Liver (tissue), 9 donors: Measurements from ENCODE around the gene ARFGAP1. TPM values are rescaled to one million over a fixed set of nuclear protein-coding genes. Genes with fewer than 3 reads are reported as not detected.

Experiments used
- DNase-seq: peaks from one replicate; pipeline ENCODE4 v3.0.0-alpha.2; 2017; ENCODE audit warnings: low spot score
- H3K27ac ChIP-seq, 2 donors: one replicate each; pipeline ENCODE4 v1.7.0; 2013; ENCODE audit warnings: inconsistent platforms in 2 of 2, low read length in 2 of 2, control low read depth in 1 of 2, low read depth in 1 of 2, mild to moderate bottlenecking in 1 of 2
- H3K27me3 ChIP-seq, 4 donors: one replicate each; pipeline versions ENCODE4 v1.6.1 to v1.7.0; 2013; ENCODE audit warnings: low read length in 3 of 4, inconsistent platforms in 1 of 4, mild to moderate bottlenecking in 1 of 4, moderate library complexity in 1 of 4; ENCODE audit not compliant: control insufficient read depth in 4 of 4, insufficient read depth in 4 of 4
- H3K36me3 ChIP-seq, 4 donors: one replicate each; pipeline versions ENCODE4 v1.6.1 to v1.7.0; 2013; ENCODE audit warnings: low read length in 3 of 4, mild to moderate bottlenecking in 3 of 4, low read depth in 1 of 4, moderate library complexity in 1 of 4; ENCODE audit not compliant: control insufficient read depth in 4 of 4, insufficient read depth in 3 of 4
- H3K4me1 ChIP-seq, 4 donors: one replicate each; pipeline versions ENCODE4 v1.6.1 to v1.7.0; 2013; ENCODE audit warnings: low read length in 3 of 4, mild to moderate bottlenecking in 3 of 4, moderate library complexity in 1 of 4; ENCODE audit not compliant: control insufficient read depth in 4 of 4, insufficient read depth in 4 of 4
- H3K4me3 ChIP-seq, 3 donors: one replicate each; pipeline versions ENCODE4 v1.6.1 to v1.7.0; 2013; ENCODE audit warnings: low read length in 3 of 3, control low read depth in 1 of 3, low read depth in 1 of 3, mild to moderate bottlenecking in 1 of 3
- H3K9ac ChIP-seq, 2 donors: one replicate each; pipeline ENCODE4 v1.7.0; 2013; ENCODE audit warnings: low read length in 2 of 2, mild to moderate bottlenecking in 2 of 2, moderate library complexity in 2 of 2, control low read depth in 1 of 2, low read depth in 1 of 2
- H3K9me3 ChIP-seq, 4 donors: one replicate each; pipeline versions ENCODE4 v1.6.1 to v1.7.0; 2013; ENCODE audit warnings: low read length in 3 of 4; ENCODE audit not compliant: control insufficient read depth in 4 of 4
- ATF3 ChIP-seq: IDR thresholded peaks from 2 replicates; pipeline ENCODE4 v1.6.1; 2016; ENCODE audit warnings: antibody characterized with exemption
- EGR1 ChIP-seq, 2 donors: IDR thresholded peaks; 2 replicates each; pipeline ENCODE4 v1.6.1; 2016 to 2018; ENCODE audit warnings: antibody characterized with exemption in 2 of 2, low read depth in 2 of 2
- FOXA1 ChIP-seq: IDR thresholded peaks from 2 replicates; pipeline ENCODE4 v1.6.1; 2016; ENCODE audit warnings: antibody characterized with exemption
- FOXA2 ChIP-seq: IDR thresholded peaks from 2 replicates; pipeline ENCODE4 v1.6.1; 2016; ENCODE audit warnings: antibody characterized with exemption
- GABPA ChIP-seq, 2 donors: IDR thresholded peaks in 1 of 2; conservative IDR thresholded peaks in 1 of 2; 2 replicates each; pipeline ENCODE4 v1.6.1; 2016; ENCODE audit warnings: antibody characterized with exemption in 2 of 2, mild to moderate bottlenecking in 1 of 2, moderate library complexity in 1 of 2
- HNF4A ChIP-seq, 2 donors: conservative IDR thresholded peaks; 2 replicates each; pipeline ENCODE4 v1.6.1; 2016; ENCODE audit warnings: antibody characterized with exemption in 2 of 2, mild to moderate bottlenecking in 2 of 2
- HNF4G ChIP-seq: IDR thresholded peaks from 2 replicates; pipeline ENCODE4 v1.6.1; 2016; ENCODE audit warnings: antibody characterized with exemption
- JUND ChIP-seq, 2 donors: IDR thresholded peaks; 2 replicates each; pipeline ENCODE4 v1.6.1; 2016; ENCODE audit warnings: antibody characterized with exemption in 2 of 2
- NR2F2 ChIP-seq: IDR thresholded peaks from 2 replicates; pipeline ENCODE4 v1.6.1; 2016; ENCODE audit warnings: antibody characterized with exemption
- RAD21 ChIP-seq, 2 donors: IDR thresholded peaks; 2 replicates each; pipeline ENCODE4 v1.6.1; 2016; ENCODE audit warnings: antibody characterized with exemption in 2 of 2, mild to moderate bottlenecking in 2 of 2
- REST ChIP-seq: IDR thresholded peaks from 2 replicates; pipeline ENCODE4 v1.6.1; 2016; ENCODE audit warnings: antibody characterized with exemption, mild to moderate bottlenecking
- RXRA ChIP-seq, 2 donors: IDR thresholded peaks; 2 replicates each; pipeline ENCODE4 v1.6.1; 2017 to 2018; ENCODE audit warnings: antibody characterized with exemption in 2 of 2, mild to moderate bottlenecking in 1 of 2
- TAF1 ChIP-seq: conservative IDR thresholded peaks from 2 replicates; pipeline ENCODE4 v1.6.1; 2016; ENCODE audit warnings: antibody characterized with exemption, mild to moderate bottlenecking
- YY1 ChIP-seq: IDR thresholded peaks from 2 replicates; pipeline ENCODE4 v1.6.1; 2016; ENCODE audit warnings: antibody characterized with exemption, mild to moderate bottlenecking
- WGBS: extraction: QIAGEN DNeasy Blood & Tissue Kit; methylation state at CpG from one replicate; pipeline ENCODE4 v1.1.7; 2013; 5-methylcytosine and 5-hydroxymethylcytosine counted together
- polyA plus RNA-seq, 2 donors: library from polyadenylated mRNA; stranded (reverse) in 1 of 2; unstranded in 1 of 2; fragments of 200-250 nt in 1 of 2; fragments of >200 nt in 1 of 2; fragmentation: Nextera tagmentation in 1 of 2; extraction: Ambion mirVana in 1 of 2; gene quantifications; one replicate each; pipeline versions ENCODE4 v1.2.1 to v1.2.3, GENCODE V29; 2013 to 2015
- total RNA-seq, 2 donors: library from RNA; depleted of rRNA; stranded (reverse); fragments of >200 nt; gene quantifications; one replicate each; pipeline ENCODE4 v1.2.3, GENCODE V29; 2014
- TF ChIP-seq, protein P1 (sequence below): IDR thresholded peaks from 2 replicates; pipeline ENCODE4 v1.6.1; 2016; ENCODE audit warnings: antibody characterized with exemption
- TF ChIP-seq, protein P2 (sequence below): fragments of 150-350 bp; IDR thresholded peaks from 2 replicates; pipeline ENCODE4 v1.5.1; 2017; ENCODE audit warnings: improper control_type of control experiment, low read depth, low read length; ENCODE audit not compliant: missing input control
- TF ChIP-seq, protein P3 (sequence below): IDR thresholded peaks from 2 replicates; pipeline ENCODE4 v1.6.1; 2016; ENCODE audit warnings: antibody characterized with exemption
- donor health status: healthy.
- donor health status: healthy.
- donor health status: healthy.
- donor health status: healthy.
- donor health status: healthy.

ARFGAP1 gene
- total and polyA plus RNA-seq, 4 donors: 11.2 to 29.7 (median 21.8) TPM

DNA sequence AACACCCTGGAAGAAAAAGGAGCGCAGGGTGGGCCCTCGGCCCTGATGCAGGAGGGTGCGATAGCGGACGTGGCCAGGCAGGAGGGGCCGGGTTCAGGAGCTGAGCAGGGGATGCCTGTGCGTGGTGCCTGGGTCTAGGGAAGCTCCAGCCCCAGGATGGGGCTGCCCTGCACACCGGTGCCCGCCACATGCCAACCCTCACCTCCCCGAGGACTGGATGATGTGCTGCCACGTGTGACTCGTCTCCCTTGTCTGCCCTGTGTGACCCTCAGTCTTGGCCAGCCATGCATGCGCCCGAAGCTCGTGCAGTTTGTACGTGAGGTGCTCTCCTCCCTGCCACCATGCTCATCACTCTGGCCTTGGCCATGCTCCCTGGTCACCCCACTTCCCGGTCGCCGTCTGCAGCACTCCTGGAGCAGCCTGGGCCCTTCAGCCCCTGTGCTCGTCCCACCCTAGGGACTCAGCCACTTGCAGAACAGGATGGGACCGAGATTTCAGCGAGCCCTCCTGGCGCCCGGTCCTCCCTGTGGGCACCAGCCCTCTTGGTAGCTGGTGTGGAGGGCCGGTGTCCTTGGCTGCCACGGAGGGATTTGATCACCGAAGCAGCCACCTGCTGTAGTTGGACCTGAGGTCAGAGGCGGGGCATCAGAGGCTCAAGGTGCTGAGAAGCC is 16.1 kb downstream of the ARFGAP1 start:
- H3K27me3 ChIP-seq: no peaks in the 10 kb centered on the region
- no peak for TF ChIP-seq FOXA2
- no peak for DNase-seq
- WGBS: 90% methylated on average over 28 of the region's 28 CpGs
- no peak overlapping the region for H3K4me3 ChIP-seq
- no peaks in the 10 kb centered on the region for H3K9me3 ChIP-seq
- peaks cover 4 to 5% (median 5%) of the 10 kb centered on the region in 4 donors for H3K4me1 ChIP-seq
- peaks cover 5 to 29% (median 6%) of the 10 kb centered on the region in 4 donors for H3K36me3 ChIP-seq
- no peak overlapping the region for H3K27ac ChIP-seq
- no peak overlapping the region for H3K9ac ChIP-seq

GRCh38 chr20:63289311-63290135 is 16.9 kb downstream of the ARFGAP1 start:
- Histone ChIP-seq H3K36me3 (peaks cover 5 to 23% (median 6%) of the 10 kb centered on the region in 4 donors), H3K9me3 (no peaks in the 10 kb centered on the region), H3K27ac (no peak overlapping the region), H3K27me3 (no peaks in the 10 kb centered on the region), H3K9ac (no peak overlapping the region), H3K4me1 (peaks cover 4 to 5% (median 5%) of the 10 kb centered on the region in 4 donors), H3K4me3 (no peak overlapping the region)
- TF ChIP-seq HNF4G: no peak
- TF ChIP-seq EGR1 (IDR thresholded peaks at IDR 0.05; ENCODE audit: low read depth in 2 of 2): no peak
- TF ChIP-seq, protein P1, sequence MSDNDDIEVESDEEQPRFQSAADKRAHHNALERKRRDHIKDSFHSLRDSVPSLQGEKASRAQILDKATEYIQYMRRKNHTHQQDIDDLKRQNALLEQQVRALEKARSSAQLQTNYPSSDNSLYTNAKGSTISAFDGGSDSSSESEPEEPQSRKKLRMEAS: no peak
- TF ChIP-seq ATF3: no peak
- TF ChIP-seq RXRA (IDR thresholded peaks at IDR 0.05): no peak
- TF ChIP-seq JUND (IDR thresholded peaks at IDR 0.05): no peak
- TF ChIP-seq GABPA (IDR thresholded peaks at IDR 0.05 in 1 of 2, conservative IDR thresholded peaks at IDR 0.05 in 1 of 2): no peak
- TF ChIP-seq NR2F2: no peak
- no peak for TF ChIP-seq REST
- TF ChIP-seq TAF1: no peak
- TF ChIP-seq HNF4A (conservative IDR thresholded peaks at IDR 0.05): no peak
- no peak for TF ChIP-seq FOXA1
- TF ChIP-seq, protein P2, sequence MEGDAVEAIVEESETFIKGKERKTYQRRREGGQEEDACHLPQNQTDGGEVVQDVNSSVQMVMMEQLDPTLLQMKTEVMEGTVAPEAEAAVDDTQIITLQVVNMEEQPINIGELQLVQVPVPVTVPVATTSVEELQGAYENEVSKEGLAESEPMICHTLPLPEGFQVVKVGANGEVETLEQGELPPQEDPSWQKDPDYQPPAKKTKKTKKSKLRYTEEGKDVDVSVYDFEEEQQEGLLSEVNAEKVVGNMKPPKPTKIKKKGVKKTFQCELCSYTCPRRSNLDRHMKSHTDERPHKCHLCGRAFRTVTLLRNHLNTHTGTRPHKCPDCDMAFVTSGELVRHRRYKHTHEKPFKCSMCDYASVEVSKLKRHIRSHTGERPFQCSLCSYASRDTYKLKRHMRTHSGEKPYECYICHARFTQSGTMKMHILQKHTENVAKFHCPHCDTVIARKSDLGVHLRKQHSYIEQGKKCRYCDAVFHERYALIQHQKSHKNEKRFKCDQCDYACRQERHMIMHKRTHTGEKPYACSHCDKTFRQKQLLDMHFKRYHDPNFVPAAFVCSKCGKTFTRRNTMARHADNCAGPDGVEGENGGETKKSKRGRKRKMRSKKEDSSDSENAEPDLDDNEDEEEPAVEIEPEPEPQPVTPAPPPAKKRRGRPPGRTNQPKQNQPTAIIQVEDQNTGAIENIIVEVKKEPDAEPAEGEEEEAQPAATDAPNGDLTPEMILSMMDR: no peak
- TF ChIP-seq RAD21 (IDR thresholded peaks at IDR 0.05): no peak
- TF ChIP-seq YY1: no peak
- TF ChIP-seq, protein P3, sequence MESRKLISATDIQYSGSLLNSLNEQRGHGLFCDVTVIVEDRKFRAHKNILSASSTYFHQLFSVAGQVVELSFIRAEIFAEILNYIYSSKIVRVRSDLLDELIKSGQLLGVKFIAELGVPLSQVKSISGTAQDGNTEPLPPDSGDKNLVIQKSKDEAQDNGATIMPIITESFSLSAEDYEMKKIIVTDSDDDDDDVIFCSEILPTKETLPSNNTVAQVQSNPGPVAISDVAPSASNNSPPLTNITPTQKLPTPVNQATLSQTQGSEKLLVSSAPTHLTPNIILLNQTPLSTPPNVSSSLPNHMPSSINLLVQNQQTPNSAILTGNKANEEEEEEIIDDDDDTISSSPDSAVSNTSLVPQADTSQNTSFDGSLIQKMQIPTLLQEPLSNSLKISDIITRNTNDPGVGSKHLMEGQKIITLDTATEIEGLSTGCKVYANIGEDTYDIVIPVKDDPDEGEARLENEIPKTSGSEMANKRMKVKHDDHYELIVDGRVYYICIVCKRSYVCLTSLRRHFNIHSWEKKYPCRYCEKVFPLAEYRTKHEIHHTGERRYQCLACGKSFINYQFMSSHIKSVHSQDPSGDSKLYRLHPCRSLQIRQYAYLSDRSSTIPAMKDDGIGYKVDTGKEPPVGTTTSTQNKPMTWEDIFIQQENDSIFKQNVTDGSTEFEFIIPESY: no peak
- no peak for DNase-seq
- 91% methylated on average over 25 of the region's 25 CpGs for WGBS
